HCEC 1CT (cell line): ENCODE results near the gene FAM83E.
A peak's percentile ranks its signal among the peaks of the same experiment; 100 is the strongest.
"Not testable (repeated sequence)": the region's sequence is repeated elsewhere in the genome, so short reads cannot be mapped to it uniquely, and the experiment has no call there.

ENCODE experiments used
- DNase-seq: peaks from one replicate; pipeline ENCODE4 v3.0.0-alpha.2; 2017

FAM83E gene

GRCh38 chr19:48614436-48615230 lies at the start of gene FAM83E:
TSS of gene FAM83E (minus strand) at chr19:48615076. CDS start at chr19:48613372, 1,704 bp downstream.
- peak; percentile 1 for DNase-seq

DNA sequence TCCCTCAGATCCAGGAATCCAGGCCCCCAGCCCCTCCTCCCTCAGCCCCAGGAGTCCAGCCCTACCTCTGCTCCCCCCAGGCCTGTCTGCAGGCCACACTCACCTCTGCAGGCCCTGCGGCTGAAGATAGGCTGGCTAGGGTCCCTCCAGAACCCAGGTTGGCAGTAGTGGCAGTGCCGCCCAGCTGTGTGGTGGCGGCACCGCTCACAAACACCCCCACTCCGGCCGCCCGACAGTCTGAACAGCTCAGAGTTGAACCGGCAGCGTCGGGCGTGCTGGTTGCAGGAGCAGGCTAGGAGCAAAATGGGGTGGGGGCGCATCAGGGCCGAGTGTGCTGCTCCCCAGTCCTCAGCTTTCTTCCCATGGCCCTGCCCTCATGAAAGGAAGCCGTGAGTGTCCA lies 49.6 kb upstream of the FAM83E start:
- DNase-seq, result no peak

DNA sequence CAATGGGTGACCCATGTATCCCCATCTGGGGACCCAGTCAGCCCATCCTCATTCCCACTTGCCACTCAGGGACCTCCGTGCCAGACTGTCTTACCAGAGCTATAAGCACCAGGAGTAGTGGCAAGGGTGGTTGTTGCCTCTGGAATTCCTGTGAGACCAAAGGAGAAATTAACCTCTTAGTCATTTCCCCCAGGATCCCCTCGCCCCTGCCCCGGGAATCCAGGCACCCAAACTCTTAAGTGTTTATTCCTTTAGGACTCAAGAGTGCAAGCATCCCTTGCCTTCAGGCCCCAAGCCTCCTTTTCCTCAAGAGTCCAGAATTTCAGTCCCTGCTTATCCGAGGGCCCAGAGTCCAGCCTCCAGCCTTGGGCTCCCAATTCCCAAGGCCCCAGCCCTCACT lies 48.8 kb upstream of the FAM83E start:
- DNase-seq, result no peak

DNA sequence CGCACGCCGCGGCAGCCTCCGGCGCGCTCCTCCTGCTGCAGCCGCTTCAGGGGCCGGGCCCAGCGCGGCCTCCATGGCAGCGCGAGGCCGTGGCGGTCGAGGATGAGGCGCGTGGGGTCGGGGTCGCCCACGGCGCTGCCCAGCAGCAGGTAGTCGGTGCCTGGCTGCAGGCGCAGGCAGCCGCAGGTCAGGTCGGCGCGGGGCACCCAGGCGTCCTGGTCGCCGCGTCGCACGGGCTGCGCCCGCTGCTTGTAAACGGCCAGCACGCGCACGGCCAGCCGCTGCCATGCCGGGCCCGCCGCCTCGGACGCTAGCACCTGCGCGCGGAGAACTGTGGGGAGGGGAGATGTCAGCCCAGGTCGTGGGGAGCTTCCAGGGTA lies 46.8 kb upstream of the FAM83E start:
- no peak for DNase-seq

DNA sequence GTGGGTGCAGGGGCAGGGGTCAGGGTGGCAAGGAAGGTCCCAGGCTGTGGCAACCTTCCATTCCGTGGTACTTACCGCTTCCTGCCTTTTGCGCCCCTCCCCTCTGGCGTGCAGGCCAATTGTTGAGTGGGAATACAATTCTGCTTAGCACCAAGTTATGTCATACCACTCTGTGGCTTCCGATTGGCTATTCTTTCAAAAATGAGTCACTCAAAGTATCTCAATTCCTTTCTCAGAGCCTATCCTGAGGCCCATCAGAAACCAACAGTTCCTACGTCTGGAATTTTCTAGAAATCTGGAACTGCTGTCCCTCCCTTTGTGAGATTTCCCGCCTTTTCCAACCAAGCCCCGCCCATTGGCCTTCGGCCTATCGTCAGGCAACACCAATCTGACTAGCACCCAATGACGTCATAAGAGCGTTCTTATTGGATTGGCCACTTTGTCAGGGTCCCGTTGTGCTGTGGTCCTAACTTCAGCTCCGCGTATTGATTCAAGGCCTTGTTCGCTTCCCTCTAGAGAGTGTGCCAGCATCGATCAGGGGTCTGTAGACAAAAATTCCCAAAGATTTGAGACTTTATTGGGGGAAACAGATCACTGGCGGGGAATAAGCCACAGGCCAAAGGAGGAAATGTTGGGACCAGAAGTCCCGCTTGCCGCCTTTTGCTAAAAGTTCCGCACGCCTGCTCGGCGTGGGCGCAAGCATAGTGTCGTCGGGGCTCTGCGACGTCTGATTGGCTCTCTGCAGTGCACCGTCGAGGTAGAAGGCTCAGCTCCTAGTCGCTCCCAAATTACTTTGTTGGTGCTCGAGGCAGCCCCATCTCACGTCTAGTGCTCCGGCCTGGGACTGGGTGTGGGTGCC lies 46.2 kb upstream of the FAM83E start:
- peak; percentile 80 for DNase-seq

DNA sequence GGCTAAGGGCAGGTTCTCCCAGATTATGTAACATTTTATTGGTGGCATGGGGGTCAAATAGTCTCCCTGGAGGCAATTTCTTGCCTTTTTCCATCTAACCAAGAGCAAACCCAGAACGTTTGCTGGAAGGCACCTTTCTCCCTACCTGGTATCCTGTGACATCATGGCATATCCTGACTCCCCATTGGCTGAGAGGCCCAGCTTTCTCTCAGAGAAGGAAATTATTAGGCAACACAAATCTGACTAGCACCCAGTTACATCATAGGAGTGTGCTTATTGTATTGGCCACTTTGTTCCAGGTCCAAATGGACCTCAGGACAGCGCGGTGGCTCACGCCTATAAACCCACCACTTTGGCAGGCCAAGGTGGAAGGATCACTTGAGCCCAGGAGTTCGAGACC lies 44.9 kb upstream of the FAM83E start:
- peak; percentile 18 for DNase-seq

DNA sequence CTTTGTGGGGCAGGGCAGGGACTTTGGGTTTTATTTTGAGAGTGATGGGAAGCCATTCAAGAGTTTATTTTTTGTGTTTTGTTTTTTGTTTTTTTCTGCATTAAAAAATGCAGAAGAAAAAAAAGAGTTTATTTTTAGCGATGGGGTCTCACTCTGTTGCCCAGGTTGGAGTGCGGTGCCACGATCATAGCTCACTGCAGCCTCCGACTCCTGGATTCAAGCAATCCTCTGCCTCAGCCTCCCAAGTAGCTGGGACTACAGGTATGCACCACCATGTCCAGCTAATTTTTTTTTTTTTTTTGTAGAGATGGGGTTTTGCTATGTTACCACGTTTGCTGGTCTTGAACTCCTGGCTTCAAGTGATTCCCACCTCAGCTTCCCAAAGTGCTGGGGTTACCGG lies 43.6 kb upstream of the FAM83E start:
- DNase-seq, result no peak

GRCh38 chr19:48657828-48658227 lies 43.0 kb upstream of the FAM83E start:
- not testable (repeated sequence) for DNase-seq

- DNase-seq, result peak; percentile 91
These were observed 42.1 kb upstream of the FAM83E start for GRCh38 chr19:48656840-48657474.

- no peak for DNase-seq
These were observed 39.6 kb upstream of the FAM83E start for GRCh38 chr19:48654299-48655059.

GRCh38 chr19:48651683-48652048 lies 36.8 kb upstream of the FAM83E start:
- DNase-seq, result no peak

GRCh38 chr19:48650974-48651682 lies 36.3 kb upstream of the FAM83E start:
- DNase-seq, result no peak

GRCh38 chr19:48648134-48648533 lies 33.3 kb upstream of the FAM83E start:
- no peak for DNase-seq

- no peak for DNase-seq
These were observed 31.9 kb upstream of the FAM83E start for GRCh38 chr19:48646722-48647216.

DNA sequence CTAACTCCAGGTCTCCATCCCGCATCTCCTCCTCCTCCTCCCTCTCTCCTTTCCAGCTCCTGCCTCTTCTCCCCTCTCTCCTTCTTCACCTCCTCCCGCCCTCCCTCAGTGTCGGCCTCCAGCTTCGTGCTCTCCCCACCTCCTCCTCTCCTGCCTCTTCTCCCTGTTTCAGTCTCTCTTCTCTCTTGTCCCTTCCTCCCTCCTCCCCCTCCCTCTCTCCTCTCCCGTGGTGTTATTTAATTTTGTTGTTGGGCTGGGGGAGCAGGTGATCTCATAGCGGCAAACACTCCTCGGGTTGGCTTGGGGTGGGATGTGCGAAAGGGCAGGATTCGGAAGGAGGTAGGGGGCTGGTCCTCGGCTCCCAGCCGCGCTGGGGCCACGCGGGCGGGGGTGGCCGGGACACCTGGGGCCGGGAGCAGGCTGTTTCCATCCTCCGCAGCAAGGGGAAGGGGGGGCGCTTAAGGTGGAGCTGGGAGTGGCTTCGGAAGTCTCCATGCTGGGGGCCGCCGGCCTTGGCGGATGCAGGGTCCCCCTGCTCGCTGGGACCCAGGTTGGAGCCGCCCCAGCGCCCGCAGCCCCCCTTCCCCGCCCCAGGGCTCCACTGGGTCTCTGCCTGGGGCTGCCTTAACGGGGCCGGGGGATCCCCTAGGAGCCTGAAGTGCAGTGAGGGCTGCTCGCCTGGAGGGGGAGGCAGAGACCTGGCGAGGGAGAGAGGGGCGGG lies 31.3 kb upstream of the FAM83E start, which contains the start of gene CA11:
Gene CA11, minus strand, starts transcription at position 187 of the 721 bp plus-strand sequence. CDS start 555 bp downstream, outside the sequence.
- peak; percentile 68 for DNase-seq

DNA sequence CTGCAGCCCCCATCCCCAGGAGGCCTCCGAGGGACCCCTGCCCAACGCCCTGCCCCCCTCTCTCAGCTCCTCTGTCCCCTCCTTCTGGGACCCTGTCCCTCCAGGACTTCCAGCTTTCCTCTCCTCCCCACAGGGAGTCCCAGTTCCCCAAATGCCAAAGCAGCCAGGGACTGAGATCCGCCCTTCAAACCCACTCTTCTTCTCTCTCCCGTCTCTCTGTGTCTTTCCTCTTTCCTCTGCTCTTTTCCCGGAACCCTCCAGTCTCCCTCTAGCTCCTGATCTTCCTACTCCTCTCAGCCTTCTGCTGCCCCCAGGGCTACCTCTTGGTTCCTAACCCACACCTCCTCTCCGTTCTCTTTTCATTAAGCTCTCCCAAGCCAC lies 30.7 kb upstream of the FAM83E start:
- no peak for DNase-seq

DNA sequence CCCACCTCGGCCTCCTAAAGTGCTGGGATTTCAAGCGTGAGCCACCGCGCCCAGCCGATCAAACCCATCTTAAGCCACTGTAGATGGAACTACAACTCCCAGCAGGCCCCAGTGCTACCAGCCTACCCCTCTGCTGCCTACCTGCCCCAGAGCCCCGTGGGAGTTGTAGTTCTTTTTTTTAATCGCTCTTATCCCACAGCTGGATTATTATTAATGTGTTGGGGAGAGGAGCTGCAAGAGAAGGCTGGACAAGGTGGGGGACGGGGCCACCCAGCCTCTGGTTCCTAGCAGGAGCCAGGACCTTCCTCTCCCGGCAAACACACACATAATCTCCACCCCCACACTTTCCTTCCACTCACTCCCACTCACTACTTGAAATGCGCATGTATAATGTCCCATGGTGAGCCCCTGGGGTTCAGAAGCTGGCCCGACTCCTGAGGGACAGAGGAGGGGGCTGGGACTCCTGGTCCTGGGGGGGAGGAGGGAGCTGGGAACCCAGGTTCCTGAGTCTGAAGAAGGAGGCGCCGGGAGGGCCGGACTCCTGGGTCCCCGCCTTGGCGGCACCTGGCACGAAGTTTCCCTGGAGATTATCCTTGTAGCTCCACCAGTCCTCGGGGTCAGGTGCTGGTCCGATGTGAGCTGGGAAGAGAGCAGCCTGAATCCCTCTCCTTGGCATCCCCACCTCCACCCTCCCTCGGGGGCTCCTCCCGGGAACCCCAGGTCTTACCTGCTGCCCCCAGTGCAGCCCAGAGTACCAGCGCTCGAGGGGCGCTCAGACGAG lies 30.2 kb upstream of the FAM83E start:
- peak; percentile 58 for DNase-seq

- no peak for DNase-seq
These were observed 29.5 kb upstream of the FAM83E start for GRCh38 chr19:48644355-48644754.

DNA sequence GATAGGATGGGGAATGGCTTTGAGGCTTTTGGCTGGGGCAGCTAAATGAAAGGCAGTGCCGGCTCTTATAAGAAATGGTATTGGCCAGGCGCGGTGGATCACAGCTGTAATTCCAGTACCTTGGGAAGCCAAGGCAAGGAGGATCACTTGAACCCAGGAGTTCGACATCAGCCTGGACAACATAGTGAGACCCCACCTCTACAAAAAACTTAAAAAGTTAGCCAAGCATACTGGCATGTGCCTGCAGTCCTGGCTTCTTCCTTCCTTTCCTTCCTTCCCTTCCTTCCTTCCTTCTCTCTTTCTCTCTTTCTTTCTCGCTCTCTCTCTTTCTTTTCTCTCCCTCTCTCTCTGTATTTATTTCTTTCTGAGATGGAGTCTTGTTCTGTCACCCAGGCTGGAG lies 28.0 kb upstream of the FAM83E start:
- no peak for DNase-seq

DNA sequence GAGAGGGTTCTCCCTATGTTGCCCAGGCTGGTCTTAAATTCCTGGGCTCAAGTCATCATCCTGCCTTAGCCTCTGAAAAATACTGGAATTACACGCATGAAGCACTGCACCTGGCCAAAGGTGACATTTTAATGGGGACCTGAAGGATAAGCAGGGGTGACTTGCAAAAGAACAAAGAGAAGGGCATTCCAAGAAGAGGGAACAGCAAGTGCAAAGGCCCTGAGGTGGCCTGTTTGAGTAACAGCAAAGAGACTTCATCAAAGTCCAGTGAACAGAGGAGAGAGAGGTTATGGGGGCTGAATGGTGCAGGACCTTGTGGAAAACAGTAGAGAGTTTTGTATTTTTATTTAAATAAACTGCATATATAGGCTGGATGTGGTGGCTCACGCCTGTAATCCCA lies 27.0 kb upstream of the FAM83E start:
- DNase-seq, result no peak
